ENCODE results near the gene CMBL.

GRCh38 chr5:10253390-10253789 lies 54.3 kb downstream of the CMBL start:
- TF ChIP-seq, protein P1, sequence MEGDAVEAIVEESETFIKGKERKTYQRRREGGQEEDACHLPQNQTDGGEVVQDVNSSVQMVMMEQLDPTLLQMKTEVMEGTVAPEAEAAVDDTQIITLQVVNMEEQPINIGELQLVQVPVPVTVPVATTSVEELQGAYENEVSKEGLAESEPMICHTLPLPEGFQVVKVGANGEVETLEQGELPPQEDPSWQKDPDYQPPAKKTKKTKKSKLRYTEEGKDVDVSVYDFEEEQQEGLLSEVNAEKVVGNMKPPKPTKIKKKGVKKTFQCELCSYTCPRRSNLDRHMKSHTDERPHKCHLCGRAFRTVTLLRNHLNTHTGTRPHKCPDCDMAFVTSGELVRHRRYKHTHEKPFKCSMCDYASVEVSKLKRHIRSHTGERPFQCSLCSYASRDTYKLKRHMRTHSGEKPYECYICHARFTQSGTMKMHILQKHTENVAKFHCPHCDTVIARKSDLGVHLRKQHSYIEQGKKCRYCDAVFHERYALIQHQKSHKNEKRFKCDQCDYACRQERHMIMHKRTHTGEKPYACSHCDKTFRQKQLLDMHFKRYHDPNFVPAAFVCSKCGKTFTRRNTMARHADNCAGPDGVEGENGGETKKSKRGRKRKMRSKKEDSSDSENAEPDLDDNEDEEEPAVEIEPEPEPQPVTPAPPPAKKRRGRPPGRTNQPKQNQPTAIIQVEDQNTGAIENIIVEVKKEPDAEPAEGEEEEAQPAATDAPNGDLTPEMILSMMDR (IDR thresholded peaks at IDR 0.05; ENCODE audit: low read depth, low read length): no peak
- TF ChIP-seq EZH2phosphoT487 (IDR thresholded peaks at IDR 0.05; ENCODE audit: low read depth): no peak

All from OCI-LY3 (cell line).